DOHH2 (cell line): ENCODE measurements around the gene BATF.

Source experiments
- H3F3A ChIP-seq: fragments of 200-600 bp; sonication (generic), shearing (Covaris generic); 2 replicates; pipeline ENCODE4 v1.6.0; 2016; ENCODE audit warnings: antibody characterized with exemption, mild to moderate bottlenecking; ENCODE audit not compliant: control insufficient read depth, insufficient read depth
- H3K27ac ChIP-seq: fragments of 200-600 bp; sonication (generic); 2 replicates; pipeline ENCODE4 v1.5.1; 2014; ENCODE audit warnings: low read depth, mild to moderate bottlenecking, low read length, moderate library complexity
- H3K27me3 ChIP-seq: fragments of 200-600 bp; sonication (generic); 2 replicates; pipeline ENCODE4 v1.6.1; 2014; ENCODE audit warnings: mild to moderate bottlenecking, low read length, mixed read lengths; ENCODE audit not compliant: control insufficient read depth
- H3K36me3 ChIP-seq: fragments of 200-600 bp; sonication (generic); 2 replicates; pipeline ENCODE4 v1.6.1; 2014; ENCODE audit warnings: mild to moderate bottlenecking, low read length, moderate library complexity, mixed read lengths; ENCODE audit not compliant: control insufficient read depth
- H3K4me1 ChIP-seq: fragments of 200-600 bp; sonication (generic); 2 replicates; pipeline ENCODE4 v1.6.1; 2014; ENCODE audit warnings: mild to moderate bottlenecking, low read length, mixed read lengths; ENCODE audit not compliant: control insufficient read depth
- H3K4me2 ChIP-seq: fragments of 200-600 bp; sonication (generic); 2 replicates; pipeline ENCODE4 v1.6.0; 2014; ENCODE audit warnings: mild to moderate bottlenecking, low read length, moderate library complexity
- H3K4me3 ChIP-seq: fragments of 200-600 bp; sonication (generic); 2 replicates; pipeline ENCODE4 v1.5.1; 2014; ENCODE audit warnings: mild to moderate bottlenecking, low read length, mixed read lengths
- H3K79me2 ChIP-seq: fragments of 200-600 bp; sonication (generic); 2 replicates; pipeline ENCODE4 v1.6.1; 2014; ENCODE audit warnings: mild to moderate bottlenecking, low read length, mixed read lengths; ENCODE audit not compliant: control insufficient read depth
- H3K9me2 ChIP-seq: fragments of 200-600 bp; sonication (generic); replicated peaks from 2 replicates; pipeline ENCODE4 v1.6.1; 2014; ENCODE audit warnings: mild to moderate bottlenecking, low read length, mixed read lengths; ENCODE audit not compliant: control insufficient read depth
- H3K9me3 ChIP-seq: fragments of 200-600 bp; sonication (generic); 2 replicates; pipeline ENCODE4 v1.6.1; 2014; ENCODE audit warnings: antibody characterized with exemption, low read length, mixed read lengths; ENCODE audit not compliant: control insufficient read depth, insufficient read depth
- H4K20me1 ChIP-seq: fragments of 200-600 bp; sonication (generic); 2 replicates; pipeline ENCODE4 v1.6.0; 2014; ENCODE audit warnings: low read depth, mild to moderate bottlenecking, antibody characterized with exemption, low read length, moderate library complexity; ENCODE audit not compliant: control insufficient read depth, insufficient read depth
- CTCF ChIP-seq: fragments of 200-600 bp; sonication (generic); IDR thresholded peaks from one replicate; pipeline ENCODE4 v1.5.1; 2014; ENCODE audit warnings: antibody characterized with exemption, mild to moderate bottlenecking, low read depth, low read length; ENCODE audit not compliant: poor library complexity, severe bottlenecking
- EZH2phosphoT487 ChIP-seq: fragments of 200-600 bp; sonication (generic); IDR thresholded peaks from 2 replicates; pipeline ENCODE4 v1.6.1; 2017; ENCODE audit warnings: borderline replicate concordance, mild to moderate bottlenecking, antibody characterized with exemption, low read length, moderate library complexity, mixed read lengths

BATF gene

GRCh38 chr14:75497191-75497590 lies 25.1 kb upstream of the BATF start:
- Histone ChIP-seq H3K4me1 (peaks cover 5% of the 10 kb centered on the region), H3K27ac (no peak overlapping the region), H3K4me2 (no peak overlapping the region), H3K4me3 (no peak overlapping the region), H4K20me1 (no peaks in the 10 kb centered on the region), H3K36me3 (no peaks in the 10 kb centered on the region), H3K9me2 (no peaks in the 10 kb centered on the region), H3K79me2 (no peaks in the 10 kb centered on the region), H3K27me3 (peaks cover 28% of the 10 kb centered on the region), H3F3A (no peaks in the 10 kb centered on the region), H3K9me3 (no peaks in the 10 kb centered on the region)
- no peak for TF ChIP-seq CTCF
- TF ChIP-seq EZH2phosphoT487 = no peak

- H3K27ac ChIP-seq = no peak overlapping the region
- no peak overlapping the region for H3K4me2 ChIP-seq
These were observed 24.6 kb upstream of the BATF start for GRCh38 chr14:75497701-75498100.

GRCh38 chr14:75499084-75499875 lies 23.0 kb upstream of the BATF start:
- Histone ChIP-seq H3K27me3 (peaks cover 25% of the 10 kb centered on the region), H4K20me1 (no peaks in the 10 kb centered on the region), H3K9me2 (no peaks in the 10 kb centered on the region), H3K79me2 (no peaks in the 10 kb centered on the region), H3F3A (no peaks in the 10 kb centered on the region), H3K27ac (no peak overlapping the region), H3K4me1 (no peaks in the 10 kb centered on the region), H3K9me3 (no peaks in the 10 kb centered on the region), H3K4me2 (no peak overlapping the region), H3K4me3 (no peak overlapping the region), H3K36me3 (no peaks in the 10 kb centered on the region)
- no peak for TF ChIP-seq CTCF
- TF ChIP-seq EZH2phosphoT487 = no peak

More at GRCh38 chr14:75497701-75498100, 24.6 kb upstream of the BATF start:
- Histone ChIP-seq H4K20me1 (no peaks in the 10 kb centered on the region), H3K79me2 (no peaks in the 10 kb centered on the region), H3F3A (no peaks in the 10 kb centered on the region), H3K9me3 (no peaks in the 10 kb centered on the region), H3K4me1 (peaks cover 5% of the 10 kb centered on the region), H3K4me3 (no peak overlapping the region), H3K9me2 (no peaks in the 10 kb centered on the region), H3K36me3 (no peaks in the 10 kb centered on the region), H3K27me3 (peaks cover 28% of the 10 kb centered on the region)
- TF ChIP-seq EZH2phosphoT487 (no peak), CTCF (no peak)
